GM18907 (cell line): ENCODE data around the gene ERCC3.
"Not testable (repeated sequence)": the region's sequence is repeated elsewhere in the genome, so short reads cannot be mapped to it uniquely, and the experiment has no call there.

ENCODE experiments used
- ATAC-seq: cut with Tn5 transposase; IDR thresholded peaks from one replicate; pipeline ENCODE4 v1.9.1; 2021; ENCODE audit warnings: mild to moderate bottlenecking, moderate library complexity; ENCODE audit not compliant: unreplicated experiment

ERCC3 gene

GRCh38 chr2:127227264-127227660 lies 66.7 kb downstream of the ERCC3 start:
- not testable (repeated sequence) for ATAC-seq

- ATAC-seq: no peak
Measured at GRCh38 chr2:127226520-127227263, 67.3 kb downstream of the ERCC3 start.

GRCh38 chr2:127226132-127226519 lies 67.8 kb downstream of the ERCC3 start:
- no peak for ATAC-seq

GRCh38 chr2:127225186-127225960 lies 68.6 kb downstream of the ERCC3 start:
- ATAC-seq: no peak

GRCh38 chr2:127224135-127224534 lies 69.8 kb downstream of the ERCC3 start:
- ATAC-seq: not testable (repeated sequence)

GRCh38 chr2:127220768-127221527 lies 73.0 kb downstream of the ERCC3 start:
- no peak for ATAC-seq

GRCh38 chr2:127220102-127220767 lies 73.7 kb downstream of the ERCC3 start, which contains the start of gene CYP27C1:
Gene CYP27C1 (minus strand): TSS chr2:127220299. CDS start chr2:127220270, 29 bp downstream.
- ATAC-seq: no peak

GRCh38 chr2:127219171-127220070 lies 74.5 kb downstream of the ERCC3 start:
- no peak for ATAC-seq

GRCh38 chr2:127218812-127219170 lies 75.2 kb downstream of the ERCC3 start:
- ATAC-seq: no peak

GRCh38 chr2:127217470-127218325 lies 76.2 kb downstream of the ERCC3 start:
- no peak for ATAC-seq

GRCh38 chr2:127216593-127216992 lies 77.4 kb downstream of the ERCC3 start:
- ATAC-seq: no peak

- ATAC-seq: no peak
Measured at GRCh38 chr2:127216095-127216494, 77.8 kb downstream of the ERCC3 start.

GRCh38 chr2:127214201-127214600 lies 79.7 kb downstream of the ERCC3 start:
- ATAC-seq: not testable (repeated sequence)

- no peak for ATAC-seq
Measured at GRCh38 chr2:127208313-127208712, 85.6 kb downstream of the ERCC3 start.
